HG03558 (cell line): Measurements from ENCODE around the gene KY.

Experiments used
- ATAC-seq: cut with Tn5 transposase; IDR thresholded peaks from one replicate; pipeline ENCODE4 v1.9.1; 2021; ENCODE audit warnings: moderate number of reproducible peaks; ENCODE audit not compliant: unreplicated experiment; ENCODE audit errors: extremely low read depth

KY gene

DNA sequence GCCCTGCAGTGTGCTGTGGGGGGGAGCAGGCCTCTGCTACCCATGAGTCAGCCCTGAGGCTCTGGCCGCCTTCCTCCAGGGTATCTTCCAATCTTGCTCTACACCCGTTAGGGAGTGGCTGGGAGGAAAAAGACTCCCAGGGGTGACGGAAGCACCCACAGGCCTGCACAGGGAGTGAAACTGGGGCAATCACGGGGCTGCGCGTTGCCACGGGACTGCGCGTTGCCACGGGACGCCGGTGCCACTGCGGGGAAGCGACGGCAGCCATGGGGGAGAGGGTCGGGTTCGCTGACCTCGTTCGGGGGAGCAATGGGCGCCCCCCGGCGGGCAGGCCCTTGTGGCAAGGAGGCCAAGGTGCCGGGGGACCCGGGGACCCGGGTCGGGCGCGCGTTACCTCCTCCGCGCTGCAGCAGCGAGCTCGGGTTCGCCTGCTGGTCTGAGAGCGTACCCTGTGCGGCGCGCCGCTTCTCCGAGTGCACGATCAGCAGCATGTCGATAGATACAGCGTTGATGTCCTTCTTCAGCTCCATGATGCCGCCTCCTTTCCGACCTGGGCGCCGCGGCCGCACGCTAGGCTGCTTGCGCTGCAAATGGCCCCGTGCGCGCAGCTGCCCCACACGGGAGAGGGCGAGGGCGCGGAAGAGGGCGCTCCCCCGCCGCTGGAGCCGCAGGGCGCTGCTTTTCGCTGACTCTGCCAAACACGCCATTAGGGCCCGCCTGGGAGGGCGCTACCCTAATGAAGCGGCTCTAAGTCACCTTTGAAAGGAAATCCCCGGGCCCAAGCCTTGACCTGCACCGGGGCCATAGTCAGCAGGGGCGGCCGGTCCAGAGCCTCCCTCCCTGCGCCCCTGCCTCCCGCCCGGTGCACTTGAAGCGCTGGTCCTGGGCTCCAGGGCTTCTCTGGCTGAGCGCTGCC is at the start of gene KY:
KY (minus strand) TSS at position 592 of the 916 bp plus-strand sequence; CDS start at position 530, 62 bp downstream.
- no peak for ATAC-seq

DNA sequence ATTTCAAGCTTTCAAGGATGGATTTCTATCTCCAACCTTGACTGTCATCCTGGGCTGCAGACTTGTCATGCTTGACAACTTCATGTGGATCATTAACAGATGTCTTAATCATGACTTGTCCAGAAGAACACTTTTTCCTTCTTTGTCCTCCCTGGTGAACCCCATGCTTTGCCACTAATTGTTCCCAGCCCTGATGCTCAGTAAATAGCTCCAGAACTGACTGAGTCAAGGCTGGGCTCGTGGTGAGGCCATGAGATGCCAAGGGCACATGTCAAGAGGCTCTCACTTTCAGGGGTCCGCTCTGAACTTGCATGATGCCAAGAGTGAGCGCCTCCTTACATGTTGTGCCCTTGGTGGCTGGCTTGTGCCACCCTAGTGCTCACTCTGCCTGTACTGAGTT is 48.9 kb upstream of the KY start:
- no peak for ATAC-seq

GRCh38 chr3:134699141-134699711 is 48.4 kb upstream of the KY start:
- ATAC-seq: no peak

DNA sequence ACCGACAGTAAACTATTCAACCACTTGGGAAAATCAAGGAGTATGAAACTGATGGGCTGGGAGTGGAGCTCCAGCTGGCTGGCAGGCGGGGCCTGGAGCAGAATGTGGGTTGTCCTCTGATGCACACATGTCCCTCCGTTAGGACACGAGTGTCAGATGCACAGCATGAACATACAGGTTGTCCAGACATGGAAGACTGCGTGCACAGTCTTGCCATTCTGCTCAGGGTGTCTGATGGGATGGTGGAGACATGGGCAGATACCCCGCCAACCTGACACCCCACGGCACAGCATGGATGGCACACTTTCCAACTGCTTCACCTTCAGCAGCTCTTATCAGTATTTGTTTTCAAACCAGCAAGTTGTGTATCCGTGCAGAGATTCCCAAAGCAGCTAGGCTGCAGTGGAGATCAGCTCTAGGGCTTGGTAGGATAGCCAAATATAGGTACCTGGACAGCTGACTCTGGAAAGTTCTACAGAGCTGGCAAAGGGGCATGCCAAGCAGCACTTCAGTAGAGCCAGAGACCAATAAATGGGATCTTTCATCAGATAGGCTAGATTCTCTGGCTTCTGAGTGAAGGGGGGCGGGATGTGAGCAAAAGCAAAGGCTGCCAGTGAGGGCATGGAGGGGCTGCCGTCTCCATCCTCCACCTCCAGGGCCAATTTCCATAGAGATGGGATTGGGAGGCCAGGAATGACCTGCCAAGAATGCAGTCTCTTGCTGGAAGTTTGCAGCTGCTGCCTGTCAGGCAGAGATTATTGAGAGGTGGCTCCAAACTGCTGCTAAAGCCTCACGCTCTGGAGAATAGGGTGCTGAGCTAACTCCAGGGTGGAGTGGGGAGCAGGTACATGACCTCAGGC is 47.2 kb upstream of the KY start:
- no peak for ATAC-seq

DNA sequence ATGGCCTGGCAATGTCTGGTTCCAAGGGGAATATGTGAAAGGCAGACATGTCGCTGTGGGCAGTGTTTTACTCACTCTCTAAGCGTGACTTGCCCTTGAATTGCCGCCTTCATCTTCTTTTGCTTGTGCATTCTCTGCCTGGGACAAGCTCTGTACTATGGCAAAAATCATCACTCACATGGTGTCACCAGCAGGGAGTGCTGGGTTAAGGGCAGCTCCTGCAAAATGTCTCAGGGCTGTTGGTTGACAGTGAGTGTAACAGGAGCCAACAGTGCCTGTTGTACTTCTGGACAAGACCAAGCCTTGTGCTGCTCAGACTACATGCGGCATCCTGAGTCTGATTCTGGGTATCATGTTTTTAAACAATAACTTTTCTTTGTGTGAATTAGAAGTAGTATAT is 45.3 kb upstream of the KY start:
- no peak for ATAC-seq

GRCh38 chr3:134694946-134695543 is 44.2 kb upstream of the KY start:
- ATAC-seq: no peak

GRCh38 chr3:134694466-134694865 is 43.6 kb upstream of the KY start:
- no peak for ATAC-seq

DNA sequence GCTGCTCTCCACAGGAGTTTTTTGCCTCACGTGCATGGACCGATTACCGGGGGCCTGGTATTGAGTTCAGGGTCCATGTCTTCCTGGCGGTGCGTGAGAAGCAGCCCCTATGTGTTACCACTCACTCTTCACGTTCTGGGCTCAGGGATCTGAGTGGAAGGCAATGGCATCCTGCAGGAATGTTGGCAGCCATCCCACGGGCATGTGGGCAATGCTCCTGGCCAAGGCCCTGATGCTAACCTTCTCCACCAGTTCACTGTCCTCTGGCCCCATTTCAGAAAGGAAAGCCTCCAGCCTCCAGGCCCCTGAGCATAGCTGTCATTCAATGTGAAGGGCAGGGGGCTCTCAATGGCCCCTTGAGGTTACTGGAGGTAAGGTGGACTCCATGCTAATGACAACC is 43.0 kb upstream of the KY start:
- ATAC-seq: no peak

GRCh38 chr3:134693226-134693625 is 42.4 kb upstream of the KY start:
- ATAC-seq: no peak

- no peak for ATAC-seq
These were observed 39.4 kb upstream of the KY start for GRCh38 chr3:134690226-134690625.

GRCh38 chr3:134687642-134688041 is 36.8 kb upstream of the KY start:
- no peak for ATAC-seq

GRCh38 chr3:134685929-134686802 is 35.3 kb upstream of the KY start:
- no peak for ATAC-seq

DNA sequence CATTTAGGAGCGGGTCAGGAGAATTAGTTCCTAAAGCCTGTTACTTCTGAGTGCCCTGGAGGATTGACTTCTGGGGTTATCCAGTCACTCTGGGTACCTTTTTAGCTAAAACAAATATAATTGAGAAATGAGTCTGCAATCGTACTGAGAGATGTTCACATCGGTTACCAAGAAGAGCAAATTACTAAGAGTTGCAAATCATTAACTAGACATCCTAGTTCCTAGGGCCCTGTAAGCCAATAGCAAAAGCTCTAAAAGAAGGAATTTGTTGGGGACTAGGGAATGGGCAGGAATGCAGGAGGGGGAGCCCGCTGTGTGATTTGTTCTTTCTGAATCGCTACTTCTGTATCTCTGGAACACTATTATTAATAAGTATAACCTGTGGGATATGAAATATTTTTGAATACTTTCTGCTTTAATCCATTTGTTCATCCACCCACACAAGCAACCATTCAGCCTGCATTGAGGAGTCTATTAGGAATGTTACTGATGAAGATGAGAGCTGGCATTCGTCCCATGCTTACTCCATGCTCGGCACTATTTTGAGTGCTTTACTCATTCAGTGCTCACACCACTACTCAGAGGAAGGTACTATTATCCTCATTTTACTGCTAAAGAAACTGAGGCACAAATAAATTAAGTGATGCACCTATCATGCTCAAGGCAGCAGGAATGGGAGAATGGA is 31.5 kb upstream of the KY start:
- no peak for ATAC-seq

- ATAC-seq: no peak
These were observed 30.7 kb upstream of the KY start for GRCh38 chr3:134681522-134681900.

GRCh38 chr3:134680796-134681521 is 30.1 kb upstream of the KY start:
- ATAC-seq: no peak

- no peak for ATAC-seq
These were observed 27.1 kb upstream of the KY start for GRCh38 chr3:134677987-134678308.

DNA sequence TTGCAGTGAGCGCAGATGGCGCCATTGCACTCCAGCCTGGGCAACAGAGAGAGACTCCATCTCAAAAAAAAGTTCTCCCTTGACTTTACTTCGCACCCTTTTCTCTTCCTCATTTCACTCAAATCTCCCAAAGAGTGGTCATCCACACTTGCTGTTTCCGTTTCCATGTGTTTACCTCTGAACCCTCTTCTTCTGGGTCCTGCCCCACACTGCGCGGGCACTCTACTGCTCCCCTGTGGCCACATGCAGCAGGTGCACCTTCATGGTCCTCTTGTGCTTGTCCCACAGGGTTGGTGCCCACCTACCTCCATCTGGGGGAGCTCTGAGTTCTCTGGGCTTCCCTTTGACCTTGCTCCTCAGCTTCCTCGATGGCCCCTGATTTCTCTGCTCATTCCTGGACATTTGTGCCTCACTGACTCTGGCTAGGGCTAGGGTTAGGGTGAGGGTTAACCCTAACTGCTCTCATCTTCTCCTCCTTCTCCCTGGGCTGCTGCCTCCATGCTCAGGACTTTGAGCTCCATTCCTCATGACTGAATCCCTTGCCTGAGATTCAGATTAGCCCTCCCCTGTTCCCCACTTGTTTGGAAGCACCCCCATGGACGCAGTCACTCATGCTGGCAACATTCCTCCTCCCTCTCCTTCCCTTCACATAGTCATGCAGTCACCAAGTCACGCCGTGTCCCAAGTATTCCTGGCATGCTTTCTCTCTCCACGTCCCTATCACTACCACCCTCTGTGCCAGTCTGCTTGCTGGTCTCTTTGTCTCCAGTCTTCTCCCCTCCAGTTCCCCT is 26.6 kb upstream of the KY start:
- ATAC-seq: no peak

DNA sequence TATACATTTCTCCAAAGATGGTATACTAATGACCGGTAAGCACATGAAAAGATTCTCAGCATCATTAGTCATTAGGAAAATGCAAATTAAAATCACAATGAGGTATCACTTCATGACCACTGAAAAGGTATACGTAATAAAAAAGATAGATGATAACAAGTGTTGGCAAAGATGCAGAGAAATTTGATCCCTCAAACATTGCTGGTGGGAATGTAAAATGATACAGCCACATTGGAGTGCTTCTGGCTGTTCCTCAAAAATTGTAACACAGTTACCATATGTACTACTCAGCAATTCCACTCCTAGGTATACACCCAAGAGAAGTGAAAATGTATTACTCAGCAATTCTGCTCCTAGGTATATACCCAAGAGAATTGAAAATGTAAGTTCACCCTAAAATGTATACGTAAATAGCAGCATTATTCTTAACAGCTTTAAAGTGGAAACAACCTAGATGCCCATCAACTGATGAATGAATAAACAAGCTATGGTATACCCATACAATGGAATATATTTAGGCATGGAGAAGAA is 25.0 kb upstream of the KY start:
- ATAC-seq: no peak
